ENCODE measurements around the gene ENAH.
"Not testable (repeated sequence)": the region's sequence is repeated elsewhere in the genome, so short reads cannot be mapped to it uniquely, and the experiment has no call there.

The ENAH gene

GRCh38 chr1:225517221-225517620 is 135.7 kb downstream of the ENAH start:
- Histone ChIP-seq H3K4me3 (IDR thresholded peaks at IDR 0.05; ENCODE audit: insufficient read depth, low read depth, low read length) (no peak overlapping the region), H3K9ac (no peak overlapping the region), H3K27me3 (ENCODE audit: insufficient read depth, low read depth) (no peaks in the 10 kb centered on the region), H3K79me2 (ENCODE audit: insufficient read depth, low read depth) (no peaks in the 10 kb centered on the region), H2AFZ (ENCODE audit: low read depth) (no peak overlapping the region), H3K4me1 (ENCODE audit: low read depth, poor library complexity, severe bottlenecking) (no peaks in the 10 kb centered on the region), H3K4me2 (no peak overlapping the region), H3K36me3 (ENCODE audit: insufficient read depth) (no peaks in the 10 kb centered on the region), H3K27ac (no peak overlapping the region), H4K20me1 (ENCODE audit: insufficient read depth) (no peaks in the 10 kb centered on the region)
- no peak for TF ChIP-seq CTCF (conservative IDR thresholded peaks at IDR 0.05; ENCODE audit: low read depth, low read length)

- Histone ChIP-seq H3K4me1 (ENCODE audit: low read depth, poor library complexity, severe bottlenecking) (no peaks in the 10 kb centered on the region), H3K27ac (no peak overlapping the region), H3K9ac (no peak overlapping the region), H3K27me3 (ENCODE audit: insufficient read depth, low read depth) (no peaks in the 10 kb centered on the region), H3K36me3 (ENCODE audit: insufficient read depth) (no peaks in the 10 kb centered on the region), H3K4me2 (no peak overlapping the region), H3K4me3 (IDR thresholded peaks at IDR 0.05; ENCODE audit: insufficient read depth, low read depth, low read length) (no peak overlapping the region), H3K79me2 (ENCODE audit: insufficient read depth, low read depth) (no peaks in the 10 kb centered on the region), H4K20me1 (ENCODE audit: insufficient read depth) (no peaks in the 10 kb centered on the region), H2AFZ (ENCODE audit: low read depth) (no peak overlapping the region)
- TF ChIP-seq CTCF (conservative IDR thresholded peaks at IDR 0.05; ENCODE audit: low read depth, low read length), result no peak
Measured at GRCh38 chr1:225514671-225515081, 138.2 kb downstream of the ENAH start.

GRCh38 chr1:225513576-225513975 is 139.3 kb downstream of the ENAH start:
- not testable (repeated sequence) for H3K27ac ChIP-seq; H2AFZ ChIP-seq (ENCODE audit: low read depth); H3K27me3 ChIP-seq (ENCODE audit: insufficient read depth, low read depth); H3K9ac ChIP-seq; H3K4me1 ChIP-seq (ENCODE audit: low read depth, poor library complexity, severe bottlenecking); H4K20me1 ChIP-seq (ENCODE audit: insufficient read depth); H3K4me2 ChIP-seq; H3K4me3 ChIP-seq (IDR thresholded peaks at IDR 0.05; ENCODE audit: insufficient read depth, low read depth, low read length); H3K36me3 ChIP-seq (ENCODE audit: insufficient read depth); H3K79me2 ChIP-seq (ENCODE audit: insufficient read depth, low read depth)

- Histone ChIP-seq H3K27me3 (ENCODE audit: insufficient read depth, low read depth) (no peaks in the 10 kb centered on the region), H3K9ac (no peak overlapping the region), H3K27ac (no peak overlapping the region), H3K4me3 (IDR thresholded peaks at IDR 0.05; ENCODE audit: insufficient read depth, low read depth, low read length) (no peak overlapping the region), H3K4me1 (ENCODE audit: low read depth, poor library complexity, severe bottlenecking) (no peaks in the 10 kb centered on the region), H3K36me3 (ENCODE audit: insufficient read depth) (no peaks in the 10 kb centered on the region), H4K20me1 (ENCODE audit: insufficient read depth) (no peaks in the 10 kb centered on the region), H3K4me2 (no peak overlapping the region), H3K79me2 (ENCODE audit: insufficient read depth, low read depth) (no peaks in the 10 kb centered on the region), H2AFZ (ENCODE audit: low read depth) (no peak overlapping the region)
- no peak for TF ChIP-seq CTCF (conservative IDR thresholded peaks at IDR 0.05; ENCODE audit: low read depth, low read length)
Measured at GRCh38 chr1:225511828-225512381, 141.0 kb downstream of the ENAH start.

- H3K9ac ChIP-seq; H3K79me2 ChIP-seq (ENCODE audit: insufficient read depth, low read depth); H3K36me3 ChIP-seq (ENCODE audit: insufficient read depth); H4K20me1 ChIP-seq (ENCODE audit: insufficient read depth); H3K27ac ChIP-seq; H3K4me1 ChIP-seq (ENCODE audit: low read depth, poor library complexity, severe bottlenecking); H3K27me3 ChIP-seq (ENCODE audit: insufficient read depth, low read depth); H3K4me2 ChIP-seq; H2AFZ ChIP-seq (ENCODE audit: low read depth); H3K4me3 ChIP-seq (IDR thresholded peaks at IDR 0.05; ENCODE audit: insufficient read depth, low read depth, low read length): not testable (repeated sequence)
Measured at GRCh38 chr1:225510740-225511139, 142.2 kb downstream of the ENAH start.

Measured in KMS-11 (cell line).